MG63 (cell line): ENCODE results near the gene TMEM86A. TPM values are rescaled to one million over a fixed set of nuclear protein-coding genes. Genes with fewer than 3 reads are reported as not detected.

Source experiments
- total RNA-seq: library from RNA; depleted of rRNA; stranded (reverse); fragments of >200 nt; shearing (Covaris generic); gene quantifications from 2 replicates; pipeline ENCODE4 v1.2.3, GENCODE V29; 2014; ENCODE audit warnings: low replicate concordance; rRNA removed

TMEM86A gene
- total RNA-seq, 1 experiment from 2014 or later, result 0.40 TPM

Other genes with a start within 250 kb of the TMEM86A start
- gene LDHAL6A, start 242.9 kb upstream of the TMEM86A start, total RNA-seq, result not detected in 2 replicates
- 64.0 and 198 TPM in 2 replicates for gene TSG101, start 171.8 kb upstream of the TMEM86A start, total RNA-seq
- 8.2 and 16.5 TPM in 2 replicates for gene UEVLD, start 110.0 kb upstream of the TMEM86A start, total RNA-seq
- gene MISFA, start 99.0 kb upstream of the TMEM86A start, total RNA-seq, result not detected in 2 replicates
- 11.4 and 15.3 TPM in 2 replicates for gene SPTY2D1, start 64.4 kb upstream of the TMEM86A start, total RNA-seq
- gene IGSF22, start 27.4 kb downstream of the TMEM86A start, total RNA-seq, result not detected in 2 replicates
- gene PTPN5, start 93.0 kb downstream of the TMEM86A start, total RNA-seq, result 0.05 TPM in 1 of 2 replicates, not detected in the other
- gene MRGPRX1, start 240.6 kb downstream of the TMEM86A start, total RNA-seq, result not detected in 2 replicates